Liver (tissue), 9 donors: ENCODE results near the gene PPP3CA. TPM values are rescaled to one million over a fixed set of nuclear protein-coding genes. Genes with fewer than 3 reads are reported as not detected.

Experiments used
- DNase-seq: peaks from one replicate; pipeline ENCODE4 v3.0.0-alpha.2; 2017; ENCODE audit warnings: low spot score
- H3K27ac ChIP-seq, 2 donors: one replicate each; pipeline ENCODE4 v1.7.0; 2013; ENCODE audit warnings: inconsistent platforms in 2 of 2, low read length in 2 of 2, control low read depth in 1 of 2, low read depth in 1 of 2, mild to moderate bottlenecking in 1 of 2
- H3K27me3 ChIP-seq, 4 donors: one replicate each; pipeline versions ENCODE4 v1.6.1 to v1.7.0; 2013; ENCODE audit warnings: low read length in 3 of 4, inconsistent platforms in 1 of 4, mild to moderate bottlenecking in 1 of 4, moderate library complexity in 1 of 4; ENCODE audit not compliant: control insufficient read depth in 4 of 4, insufficient read depth in 4 of 4
- H3K36me3 ChIP-seq, 4 donors: one replicate each; pipeline versions ENCODE4 v1.6.1 to v1.7.0; 2013; ENCODE audit warnings: low read length in 3 of 4, mild to moderate bottlenecking in 3 of 4, low read depth in 1 of 4, moderate library complexity in 1 of 4; ENCODE audit not compliant: control insufficient read depth in 4 of 4, insufficient read depth in 3 of 4
- H3K4me1 ChIP-seq, 4 donors: one replicate each; pipeline versions ENCODE4 v1.6.1 to v1.7.0; 2013; ENCODE audit warnings: low read length in 3 of 4, mild to moderate bottlenecking in 3 of 4, moderate library complexity in 1 of 4; ENCODE audit not compliant: control insufficient read depth in 4 of 4, insufficient read depth in 4 of 4
- H3K4me3 ChIP-seq, 3 donors: one replicate each; pipeline versions ENCODE4 v1.6.1 to v1.7.0; 2013; ENCODE audit warnings: low read length in 3 of 3, control low read depth in 1 of 3, low read depth in 1 of 3, mild to moderate bottlenecking in 1 of 3
- H3K9ac ChIP-seq, 2 donors: one replicate each; pipeline ENCODE4 v1.7.0; 2013; ENCODE audit warnings: low read length in 2 of 2, mild to moderate bottlenecking in 2 of 2, moderate library complexity in 2 of 2, control low read depth in 1 of 2, low read depth in 1 of 2
- H3K9me3 ChIP-seq, 4 donors: one replicate each; pipeline versions ENCODE4 v1.6.1 to v1.7.0; 2013; ENCODE audit warnings: low read length in 3 of 4; ENCODE audit not compliant: control insufficient read depth in 4 of 4
- CTCF ChIP-seq: fragments of 150-350 bp; IDR thresholded peaks from 2 replicates; pipeline ENCODE4 v1.5.1; 2017; ENCODE audit warnings: improper control_type of control experiment, low read depth, low read length; ENCODE audit not compliant: missing input control
- EGR1 ChIP-seq, 2 donors: IDR thresholded peaks; 2 replicates each; pipeline ENCODE4 v1.6.1; 2016 to 2018; ENCODE audit warnings: antibody characterized with exemption in 2 of 2, low read depth in 2 of 2
- FOXA1 ChIP-seq: IDR thresholded peaks from 2 replicates; pipeline ENCODE4 v1.6.1; 2016; ENCODE audit warnings: antibody characterized with exemption
- FOXA2 ChIP-seq: IDR thresholded peaks from 2 replicates; pipeline ENCODE4 v1.6.1; 2016; ENCODE audit warnings: antibody characterized with exemption
- HNF4A ChIP-seq, 2 donors: conservative IDR thresholded peaks; 2 replicates each; pipeline ENCODE4 v1.6.1; 2016; ENCODE audit warnings: antibody characterized with exemption in 2 of 2, mild to moderate bottlenecking in 2 of 2
- HNF4G ChIP-seq: IDR thresholded peaks from 2 replicates; pipeline ENCODE4 v1.6.1; 2016; ENCODE audit warnings: antibody characterized with exemption
- JUND ChIP-seq, 2 donors: IDR thresholded peaks; 2 replicates each; pipeline ENCODE4 v1.6.1; 2016; ENCODE audit warnings: antibody characterized with exemption in 2 of 2
- MAX ChIP-seq: IDR thresholded peaks from 2 replicates; pipeline ENCODE4 v1.6.1; 2016; ENCODE audit warnings: antibody characterized with exemption
- RAD21 ChIP-seq, 2 donors: IDR thresholded peaks; 2 replicates each; pipeline ENCODE4 v1.6.1; 2016; ENCODE audit warnings: antibody characterized with exemption in 2 of 2, mild to moderate bottlenecking in 2 of 2
- REST ChIP-seq: IDR thresholded peaks from 2 replicates; pipeline ENCODE4 v1.6.1; 2016; ENCODE audit warnings: antibody characterized with exemption, mild to moderate bottlenecking
- RXRA ChIP-seq, 2 donors: IDR thresholded peaks; 2 replicates each; pipeline ENCODE4 v1.6.1; 2017 to 2018; ENCODE audit warnings: antibody characterized with exemption in 2 of 2, mild to moderate bottlenecking in 1 of 2
- YY1 ChIP-seq: IDR thresholded peaks from 2 replicates; pipeline ENCODE4 v1.6.1; 2016; ENCODE audit warnings: antibody characterized with exemption, mild to moderate bottlenecking
- WGBS: extraction: QIAGEN DNeasy Blood & Tissue Kit; methylation state at CpG from one replicate; pipeline ENCODE4 v1.1.7; 2013; 5-methylcytosine and 5-hydroxymethylcytosine counted together
- polyA plus RNA-seq, 2 donors: library from polyadenylated mRNA; stranded (reverse) in 1 of 2; unstranded in 1 of 2; fragments of 200-250 nt in 1 of 2; fragments of >200 nt in 1 of 2; fragmentation: Nextera tagmentation in 1 of 2; extraction: Ambion mirVana in 1 of 2; gene quantifications; one replicate each; pipeline versions ENCODE4 v1.2.1 to v1.2.3, GENCODE V29; 2013 to 2015
- total RNA-seq, 2 donors: library from RNA; depleted of rRNA; stranded (reverse); fragments of >200 nt; gene quantifications; one replicate each; pipeline ENCODE4 v1.2.3, GENCODE V29; 2014
- donor health status: healthy.
- donor health status: healthy.
- donor health status: healthy.
- donor health status: healthy.
- donor health status: healthy.

PPP3CA gene
- total and polyA plus RNA-seq, 4 donors: 3.6 to 18.2 (median 14.2) TPM

- H3K9me3 ChIP-seq: peaks cover 0 to 3% (median 0%) of the 10 kb centered on the region in 4 donors
- peaks cover 0 to 5% (median 2%) of the 10 kb centered on the region in 4 donors for H3K4me1 ChIP-seq
- TF ChIP-seq RAD21 (IDR thresholded peaks at IDR 0.05): no peak
- TF ChIP-seq RXRA (IDR thresholded peaks at IDR 0.05): peak in 1 of 2 donors; percentile 58
- TF ChIP-seq HNF4A (conservative IDR thresholded peaks at IDR 0.05): peak in 1 of 2 donors; percentile 25
- no peak for TF ChIP-seq EGR1 (IDR thresholded peaks at IDR 0.05; ENCODE audit: low read depth in 2 of 2)
- no peaks in the 10 kb centered on the region for H3K36me3 ChIP-seq
- DNase-seq: no peak
- no peak overlapping the region for H3K9ac ChIP-seq
- no peaks in the 10 kb centered on the region for H3K27me3 ChIP-seq
- no peak overlapping the region for H3K4me3 ChIP-seq
- no peak overlapping the region for H3K27ac ChIP-seq
Observed at GRCh38 chr4:101356928-101357327, 9.6 kb upstream of the PPP3CA start.

- H3K9ac ChIP-seq: no peak overlapping the region
- H3K36me3 ChIP-seq: no peaks in the 10 kb centered on the region
- peaks cover 0 to 3% (median 0%) of the 10 kb centered on the region in 4 donors for H3K9me3 ChIP-seq
- TF ChIP-seq CTCF: no peak
- TF ChIP-seq FOXA1: peak; percentile 24
- peak in 1 of 2 donors; percentile 58 for TF ChIP-seq RXRA (IDR thresholded peaks at IDR 0.05)
- peak; percentile 28 for TF ChIP-seq MAX
- TF ChIP-seq RAD21 (IDR thresholded peaks at IDR 0.05): peak in 1 of 2 donors; percentile 8
- peak in 1 of 2 donors; percentile 52 for TF ChIP-seq HNF4A (conservative IDR thresholded peaks at IDR 0.05)
- TF ChIP-seq HNF4G: no peak
- TF ChIP-seq JUND (IDR thresholded peaks at IDR 0.05): peak in 1 of 2 donors; percentile 85
- TF ChIP-seq YY1: peak; percentile 24
- no peak for TF ChIP-seq REST
- TF ChIP-seq FOXA2: peak; percentile 61
- no peaks in the 10 kb centered on the region for H3K27me3 ChIP-seq
- no peak overlapping the region for H3K4me3 ChIP-seq
- WGBS: 61% methylated on average over 8 of the region's 8 CpGs
- no peak for DNase-seq
- H3K4me1 ChIP-seq: peaks cover 0 to 5% (median 2%) of the 10 kb centered on the region in 4 donors
- H3K27ac ChIP-seq: no peak overlapping the region
Observed at GRCh38 chr4:101355767-101356702, 8.7 kb upstream of the PPP3CA start.
